Fibroblast of skin of back (primary cell): ENCODE results near the gene KIFBP.

Experiments
- DNase-seq: peaks from one replicate; pipeline ENCODE4 v3.0.0-alpha.2; 2013

Gene KIFBP

GRCh38 chr10:69051710-69052487, 63.3 kb downstream of the KIFBP start:
- DNase-seq = no peak

GRCh38 chr10:69052736-69053135, 64.1 kb downstream of the KIFBP start:
- DNase-seq = no peak

GRCh38 chr10:69055241-69055640, 66.6 kb downstream of the KIFBP start:
- no peak for DNase-seq

- DNase-seq = no peak
Observed at GRCh38 chr10:69056129-69056528, 67.5 kb downstream of the KIFBP start.

GRCh38 chr10:69056536-69057260, 68.1 kb downstream of the KIFBP start:
- DNase-seq = no peak

- DNase-seq = no peak
Observed at GRCh38 chr10:69057261-69057950, 68.8 kb downstream of the KIFBP start.

GRCh38 chr10:69057951-69058297, 69.3 kb downstream of the KIFBP start:
- peak; percentile 73 for DNase-seq

GRCh38 chr10:69060127-69060798, 71.7 kb downstream of the KIFBP start:
- no peak for DNase-seq

GRCh38 chr10:69061305-69062161, 72.9 kb downstream of the KIFBP start:
- DNase-seq = peak; percentile 91

- no peak for DNase-seq
Observed at GRCh38 chr10:69062901-69063300, 74.3 kb downstream of the KIFBP start.

GRCh38 chr10:69064762-69065328, 76.2 kb downstream of the KIFBP start:
- no peak for DNase-seq

- DNase-seq = peak; percentile 51
Observed at GRCh38 chr10:69065406-69066361, 77.1 kb downstream of the KIFBP start.
